Measurements from ENCODE around the gene LIX1L. TPM values are rescaled to one million over a fixed set of nuclear protein-coding genes. Genes with fewer than 3 reads are reported as not detected.

Gene LIX1L
- total and polyA plus RNA-seq, 2 of the 13 experiments (the other 11 are each of a cell fraction or from before 2014, with no cell fraction given), result 8.1 to 24.9 TPM

- no peak for TF ChIP-seq MXD1 (CRISPR knock-in tag; IDR thresholded peaks at IDR 0.05)
- TF ChIP-seq TFDP1 (CRISPR knock-in tag; IDR thresholded peaks at IDR 0.05; ENCODE audit: borderline replicate concordance), result peak; percentile 65; the same call in 1 of the 2 replicates
- 0 out of 2 replicates have a peak, but pooled peaks have one; percentile 22 for TF ChIP-seq POLR2AphosphoS5 (IDR thresholded peaks at IDR 0.05; ENCODE audit: low read depth, low read length)
- no peak for TF ChIP-seq ZNF34 (CRISPR knock-in tag; IDR thresholded peaks at IDR 0.05; ENCODE audit: borderline replicate concordance)
- TF ChIP-seq ZNF225 (CRISPR knock-in tag; IDR thresholded peaks at IDR 0.05), result no peak
- peak; percentile 4 for TF ChIP-seq AGO1 (IDR thresholded peaks at IDR 0.05; ENCODE audit: low read depth, low read length, poor library complexity, severe bottlenecking)
- no peak for TF ChIP-seq PAF1 (CRISPR knock-in tag; IDR thresholded peaks at IDR 0.05)
- no peak for TF ChIP-seq JUNB (CRISPR knock-in tag; IDR thresholded peaks at IDR 0.05; ENCODE audit: borderline replicate concordance)
- no peak for TF ChIP-seq ZNF530 (CRISPR knock-in tag; IDR thresholded peaks at IDR 0.05; ENCODE audit: low read depth)
- TF ChIP-seq SIN3A (IDR thresholded peaks at IDR 0.05; ENCODE audit: borderline replicate concordance, low read depth, low read length), result 0 out of 2 replicates have a peak, but pooled peaks have one; percentile 25
- TF ChIP-seq SNAPC4 (CRISPR knock-in tag; IDR thresholded peaks at IDR 0.05), result no peak
- peak; percentile 35 for TF ChIP-seq SAP130 (CRISPR knock-in tag; IDR thresholded peaks at IDR 0.05; ENCODE audit: low read depth)
- peak; percentile 11; the same call in 1 of the 2 replicates for TF ChIP-seq MAX (IDR thresholded peaks at IDR 0.05)
- TF ChIP-seq KLF6 (CRISPR knock-in tag; IDR thresholded peaks at IDR 0.05), result no peak
- TF ChIP-seq PAX8 (CRISPR knock-in tag; IDR thresholded peaks at IDR 0.05; ENCODE audit: borderline replicate concordance), result no peak
- TF ChIP-seq ATF1 (CRISPR knock-in tag; IDR thresholded peaks at IDR 0.05), result no peak
- no peak for TF ChIP-seq NR2F6 (IDR thresholded peaks at IDR 0.05)
- peak; percentile 6; the same call in 1 of the 2 replicates for TF ChIP-seq NR2F6 (CRISPR knock-in tag; IDR thresholded peaks at IDR 0.05)
- no peak for TF ChIP-seq NCOA5 (CRISPR knock-in tag; IDR thresholded peaks at IDR 0.05)
- no peak for TF ChIP-seq TBX2 (CRISPR knock-in tag; IDR thresholded peaks at IDR 0.05; ENCODE audit: borderline replicate concordance)
- no peak for TF ChIP-seq ZNF660 (CRISPR knock-in tag; IDR thresholded peaks at IDR 0.05; ENCODE audit: borderline replicate concordance, low read depth)
- no peak for TF ChIP-seq HMG20B (CRISPR knock-in tag; conservative IDR thresholded peaks at IDR 0.05)
These were observed 38.6 kb downstream of the LIX1L start (continued) for GRCh38 chr1:145918992-145919939.

All from HepG2 (cell line).